Adrenal gland (tissue), 5 donors: Measurements from ENCODE around the gene SLC17A3.

Source experiments
- POLR2A ChIP-seq, 2 donors: fragments of 450-650 bp; IDR thresholded peaks; one replicate each; pipeline ENCODE4 v1.6.1; 2017; ENCODE audit warnings: antibody characterized with exemption in 2 of 2, mild to moderate bottlenecking in 2 of 2, moderate library complexity in 1 of 2
- TF ChIP-seq, protein P1 (sequence below), 6 experiments: fragments of 450-650 bp in 4 of 6; fragments of 200-600 bp in 2 of 6; sonication (generic) in 1 of 6; IDR thresholded peaks; 1 replicate in 5 of 6; 2 replicates in 1 of 6; pipeline versions ENCODE4 v1.5.1 to v1.8.0; 2016 to 2021; ENCODE audit warnings: antibody characterized with exemption in 6 of 6, mild to moderate bottlenecking in 2 of 6, moderate library complexity in 1 of 6
- donor health status: DM: no; HTN: no; CAD: no.

DNA sequence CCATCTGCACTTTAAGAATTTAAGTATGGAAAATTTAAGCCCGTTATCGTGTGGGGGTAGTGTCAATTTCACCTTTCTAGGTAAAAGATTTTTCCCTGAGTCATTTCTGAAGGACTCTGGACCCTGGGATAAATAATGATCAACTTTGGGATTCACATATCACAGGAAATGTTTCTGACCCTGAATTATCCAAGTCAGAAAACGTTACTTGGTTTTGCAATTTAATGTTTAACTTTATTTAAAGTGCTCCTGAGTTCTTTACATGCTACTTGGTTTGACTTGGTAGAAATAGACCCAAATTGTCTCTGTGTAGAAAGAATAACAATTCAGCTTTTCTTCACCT lies 1.5 kb upstream of the SLC17A3 start:
- TF ChIP-seq, protein P1, sequence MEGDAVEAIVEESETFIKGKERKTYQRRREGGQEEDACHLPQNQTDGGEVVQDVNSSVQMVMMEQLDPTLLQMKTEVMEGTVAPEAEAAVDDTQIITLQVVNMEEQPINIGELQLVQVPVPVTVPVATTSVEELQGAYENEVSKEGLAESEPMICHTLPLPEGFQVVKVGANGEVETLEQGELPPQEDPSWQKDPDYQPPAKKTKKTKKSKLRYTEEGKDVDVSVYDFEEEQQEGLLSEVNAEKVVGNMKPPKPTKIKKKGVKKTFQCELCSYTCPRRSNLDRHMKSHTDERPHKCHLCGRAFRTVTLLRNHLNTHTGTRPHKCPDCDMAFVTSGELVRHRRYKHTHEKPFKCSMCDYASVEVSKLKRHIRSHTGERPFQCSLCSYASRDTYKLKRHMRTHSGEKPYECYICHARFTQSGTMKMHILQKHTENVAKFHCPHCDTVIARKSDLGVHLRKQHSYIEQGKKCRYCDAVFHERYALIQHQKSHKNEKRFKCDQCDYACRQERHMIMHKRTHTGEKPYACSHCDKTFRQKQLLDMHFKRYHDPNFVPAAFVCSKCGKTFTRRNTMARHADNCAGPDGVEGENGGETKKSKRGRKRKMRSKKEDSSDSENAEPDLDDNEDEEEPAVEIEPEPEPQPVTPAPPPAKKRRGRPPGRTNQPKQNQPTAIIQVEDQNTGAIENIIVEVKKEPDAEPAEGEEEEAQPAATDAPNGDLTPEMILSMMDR (IDR thresholded peaks at IDR 0.05) = no peak
- no peak for TF ChIP-seq POLR2A (IDR thresholded peaks at IDR 0.05)
